ENCODE data around the gene LLGL2.

DNA sequence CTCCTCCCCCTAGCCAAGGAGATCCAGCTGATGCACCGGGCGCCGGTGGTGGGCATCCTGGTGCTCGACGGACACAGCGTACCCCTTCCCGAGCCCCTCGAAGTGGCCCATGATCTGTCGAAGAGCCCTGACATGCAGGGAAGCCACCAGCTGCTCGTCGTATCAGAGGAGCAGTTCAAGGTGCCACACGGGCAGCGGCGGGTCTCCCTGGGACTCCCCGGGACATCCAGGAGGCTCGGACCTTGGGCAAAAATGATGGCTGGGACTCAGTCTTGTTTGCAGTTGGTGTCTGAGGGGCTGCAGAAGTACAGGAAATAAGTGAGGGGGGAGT, 46.4 kb downstream of the LLGL2 start:
- TF ChIP-seq, protein P1, sequence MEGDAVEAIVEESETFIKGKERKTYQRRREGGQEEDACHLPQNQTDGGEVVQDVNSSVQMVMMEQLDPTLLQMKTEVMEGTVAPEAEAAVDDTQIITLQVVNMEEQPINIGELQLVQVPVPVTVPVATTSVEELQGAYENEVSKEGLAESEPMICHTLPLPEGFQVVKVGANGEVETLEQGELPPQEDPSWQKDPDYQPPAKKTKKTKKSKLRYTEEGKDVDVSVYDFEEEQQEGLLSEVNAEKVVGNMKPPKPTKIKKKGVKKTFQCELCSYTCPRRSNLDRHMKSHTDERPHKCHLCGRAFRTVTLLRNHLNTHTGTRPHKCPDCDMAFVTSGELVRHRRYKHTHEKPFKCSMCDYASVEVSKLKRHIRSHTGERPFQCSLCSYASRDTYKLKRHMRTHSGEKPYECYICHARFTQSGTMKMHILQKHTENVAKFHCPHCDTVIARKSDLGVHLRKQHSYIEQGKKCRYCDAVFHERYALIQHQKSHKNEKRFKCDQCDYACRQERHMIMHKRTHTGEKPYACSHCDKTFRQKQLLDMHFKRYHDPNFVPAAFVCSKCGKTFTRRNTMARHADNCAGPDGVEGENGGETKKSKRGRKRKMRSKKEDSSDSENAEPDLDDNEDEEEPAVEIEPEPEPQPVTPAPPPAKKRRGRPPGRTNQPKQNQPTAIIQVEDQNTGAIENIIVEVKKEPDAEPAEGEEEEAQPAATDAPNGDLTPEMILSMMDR (IDR thresholded peaks at IDR 0.05), result no peak
- TF ChIP-seq POLR2A (IDR thresholded peaks at IDR 0.05), result no peak
